Body of pancreas (tissue), 4 donors: ENCODE measurements around the gene SPATS2L. TPM values are rescaled to one million over a fixed set of nuclear protein-coding genes. Genes with fewer than 3 reads are reported as not detected.
A peak's percentile ranks its signal among the peaks of the same experiment; 100 is the strongest.

ENCODE experiments used
- ATAC-seq: fragments of 150-250 bp; one replicate; pipeline ENCODE4 v1.9.1; 2016
- DNase-seq, 4 donors: peaks; one replicate each; pipeline ENCODE4 v3.0.0-alpha.2; 2019
- H3K27ac ChIP-seq, 4 donors: fragments of 200-600 bp; sonication (generic); 1 replicate in 3 of 4; 2 replicates in 1 of 4; pipeline versions ENCODE4 v1.5.1 to v1.6.1; 2016 to 2019; ENCODE audit warnings: mild to moderate bottlenecking in 1 of 4, mixed read lengths in 1 of 4, moderate library complexity in 1 of 4
- H3K27me3 ChIP-seq, 2 donors: fragments of 200-600 bp; sonication (generic); one replicate each; pipeline ENCODE4 v1.6.0; 2016; ENCODE audit warnings: mild to moderate bottlenecking in 1 of 2
- H3K36me3 ChIP-seq, 2 donors: fragments of 200-600 bp; sonication (generic); replicated peaks in 1 of 2; 2 replicates each; pipeline ENCODE4 v1.5.1; 2016; ENCODE audit warnings: low read depth in 2 of 2; ENCODE audit not compliant: insufficient read depth in 1 of 2
- H3K4me1 ChIP-seq: fragments of 200-600 bp; sonication (generic); one replicate; pipeline ENCODE4 v1.6.0; 2016
- H3K4me3 ChIP-seq, 2 donors: fragments of 200-600 bp; sonication (generic); 1 replicate in 1 of 2; 2 replicates in 1 of 2; pipeline ENCODE4 v1.5.1; 2016 to 2019
- H3K9me3 ChIP-seq, 3 donors: fragments of 200-600 bp; sonication (generic); 1 replicate in 2 of 3; 2 replicates in 1 of 3; pipeline ENCODE4 v1.5.1; 2016
- POLR2A ChIP-seq, 3 donors: fragments of 450-650 bp; IDR thresholded peaks; one replicate each; pipeline ENCODE4 v1.6.1; 2016; ENCODE audit warnings: antibody characterized with exemption in 3 of 3, mild to moderate bottlenecking in 2 of 3
- WGBS, 2 donors: methylation state at CpG; one replicate each; pipeline ENCODE4 v1.1.5; 2017; 5-methylcytosine and 5-hydroxymethylcytosine counted together
- intact Hi-C: fragments of 100-400 bp; cut with DNase I; formaldehyde crosslinking; loops from one replicate; pipeline ENCODE4 v1.15.1; 2023
- total RNA-seq, 2 donors: library from RNA; depleted of rRNA; stranded (reverse); fragments of >200 nt; gene quantifications; one replicate each; pipeline ENCODE4 v1.1.0, GENCODE V29; 2016
- TF ChIP-seq, protein P1 (sequence below), 7 experiments: fragments of 450-650 bp in 4 of 7; fragments of 200-600 bp in 3 of 7; sonication (generic) in 3 of 7; IDR thresholded peaks; one replicate each; pipeline ENCODE4 v1.5.1; 2016 to 2019; ENCODE audit warnings: antibody characterized with exemption in 7 of 7

SPATS2L gene
- total RNA-seq, 2 donors from 2014 or later: 39.2 to 49.8 TPM

- intact Hi-C loops: no loop called here
These were observed 43.4 kb downstream of the SPATS2L start for GRCh38 chr2:200349868-200350267.

DNA sequence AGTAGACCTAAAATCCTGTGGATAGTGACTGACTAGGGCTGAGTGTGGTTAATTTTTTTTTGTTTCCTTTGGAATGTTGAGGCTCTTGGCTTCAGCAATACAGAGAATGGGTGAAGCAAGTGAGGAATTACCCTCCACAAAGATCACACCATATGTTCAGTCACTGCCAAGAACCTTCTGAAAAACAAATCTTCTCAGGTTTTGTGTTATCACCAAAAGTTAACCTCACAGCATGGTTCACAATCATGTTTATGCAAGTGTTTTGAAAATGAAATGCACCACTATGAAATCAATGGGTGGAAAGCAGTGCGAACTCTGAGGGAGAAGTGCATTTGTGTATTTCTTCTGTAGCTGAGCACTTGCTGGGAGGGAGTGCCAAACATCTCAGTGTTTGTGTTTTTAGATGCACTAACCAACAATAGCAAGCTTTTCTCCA lies 44.4 kb downstream of the SPATS2L start:
- no peak for DNase-seq
- 80 to 88% methylated on average over 1 of the region's 1 CpG for WGBS, 2 donors
- intact Hi-C loops: no loop called here
- H3K4me1 ChIP-seq: peaks cover 27% of the 10 kb centered on the region
- ATAC-seq: no peak
- no peak overlapping the region for H3K4me3 ChIP-seq
- no peak overlapping the region for H3K27ac ChIP-seq
- no peaks in the 10 kb centered on the region for H3K27me3 ChIP-seq
- no peaks in the 10 kb centered on the region for H3K9me3 ChIP-seq
- TF ChIP-seq, protein P1, sequence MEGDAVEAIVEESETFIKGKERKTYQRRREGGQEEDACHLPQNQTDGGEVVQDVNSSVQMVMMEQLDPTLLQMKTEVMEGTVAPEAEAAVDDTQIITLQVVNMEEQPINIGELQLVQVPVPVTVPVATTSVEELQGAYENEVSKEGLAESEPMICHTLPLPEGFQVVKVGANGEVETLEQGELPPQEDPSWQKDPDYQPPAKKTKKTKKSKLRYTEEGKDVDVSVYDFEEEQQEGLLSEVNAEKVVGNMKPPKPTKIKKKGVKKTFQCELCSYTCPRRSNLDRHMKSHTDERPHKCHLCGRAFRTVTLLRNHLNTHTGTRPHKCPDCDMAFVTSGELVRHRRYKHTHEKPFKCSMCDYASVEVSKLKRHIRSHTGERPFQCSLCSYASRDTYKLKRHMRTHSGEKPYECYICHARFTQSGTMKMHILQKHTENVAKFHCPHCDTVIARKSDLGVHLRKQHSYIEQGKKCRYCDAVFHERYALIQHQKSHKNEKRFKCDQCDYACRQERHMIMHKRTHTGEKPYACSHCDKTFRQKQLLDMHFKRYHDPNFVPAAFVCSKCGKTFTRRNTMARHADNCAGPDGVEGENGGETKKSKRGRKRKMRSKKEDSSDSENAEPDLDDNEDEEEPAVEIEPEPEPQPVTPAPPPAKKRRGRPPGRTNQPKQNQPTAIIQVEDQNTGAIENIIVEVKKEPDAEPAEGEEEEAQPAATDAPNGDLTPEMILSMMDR (IDR thresholded peaks at IDR 0.05): no peak
- TF ChIP-seq POLR2A (IDR thresholded peaks at IDR 0.05): no peak
- no peaks in the 10 kb centered on the region for H3K36me3 ChIP-seq

More at GRCh38 chr2:200349868-200350267, 43.4 kb downstream of the SPATS2L start:
- ATAC-seq (no peak), DNase-seq (no peak)
- H3K27ac ChIP-seq: no peak overlapping the region
- no peaks in the 10 kb centered on the region for H3K27me3 ChIP-seq
- H3K4me3 ChIP-seq: no peak overlapping the region
- no peak for TF ChIP-seq POLR2A (IDR thresholded peaks at IDR 0.05)
- TF ChIP-seq, protein P1 (IDR thresholded peaks at IDR 0.05): no peak
- 96 to 100% methylated on average over 3 of the region's 3 CpGs for WGBS, 2 donors
- H3K4me1 ChIP-seq: peaks cover 25% of the 10 kb centered on the region
- no peaks in the 10 kb centered on the region for H3K36me3 ChIP-seq
- no peaks in the 10 kb centered on the region for H3K9me3 ChIP-seq

DNA sequence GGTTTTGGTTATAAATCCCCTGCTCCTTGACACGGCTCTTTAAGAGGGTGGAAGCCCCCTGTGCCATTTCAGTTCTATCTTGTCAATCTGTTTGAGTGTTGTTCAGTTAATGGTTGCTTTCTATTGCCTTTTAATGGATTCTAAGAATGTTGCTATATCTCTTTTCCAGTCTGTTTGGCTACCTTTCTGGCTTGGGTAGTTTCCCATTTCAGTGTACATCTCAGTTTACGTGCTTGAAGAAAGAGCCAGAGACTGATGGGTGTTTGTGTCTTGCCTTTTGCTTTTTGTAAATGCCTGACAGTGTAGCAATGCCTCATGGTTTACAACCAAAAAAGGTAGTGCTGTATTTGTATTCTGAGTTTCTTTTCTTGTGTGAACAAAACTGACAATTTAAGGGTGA lies 45.3 kb downstream of the SPATS2L start:
- intact Hi-C loops: no loop called here
- no peak for ATAC-seq

GRCh38 chr2:200352636-200353035 lies 46.1 kb downstream of the SPATS2L start:
- Histone ChIP-seq H3K27me3 (no peaks in the 10 kb centered on the region), H3K9me3 (no peaks in the 10 kb centered on the region), H3K27ac (peak overlapping the region in 3 of 4 donors; percentile 39 to 70 (median 61)), H3K4me1 (peaks cover 27% of the 10 kb centered on the region), H3K36me3 (no peaks in the 10 kb centered on the region), H3K4me3 (no peak overlapping the region)
- no peak for TF ChIP-seq POLR2A (IDR thresholded peaks at IDR 0.05)
- WGBS, 2 donors: 45 to 65% methylated on average over 1 of the region's 1 CpG
- intact Hi-C loops: no loop called here
- DNase-seq (no peak), ATAC-seq (peak; percentile 78)

More for the DNA sequence above, 45.3 kb downstream of the SPATS2L start:
- WGBS, 2 donors: 69 to 70% methylated on average over 2 of the region's 2 CpGs
- Histone ChIP-seq H3K4me1 (peaks cover 27% of the 10 kb centered on the region), H3K4me3 (no peak overlapping the region), H3K9me3 (no peaks in the 10 kb centered on the region), H3K27ac (peak overlapping the region in 3 of 4 donors; percentile 39 to 70 (median 44)), H3K36me3 (no peaks in the 10 kb centered on the region), H3K27me3 (no peaks in the 10 kb centered on the region)
- no peak for DNase-seq
- TF ChIP-seq POLR2A (IDR thresholded peaks at IDR 0.05): no peak
- TF ChIP-seq, protein P1 (IDR thresholded peaks at IDR 0.05): no peak

GRCh38 chr2:200353120-200353519 lies 46.6 kb downstream of the SPATS2L start:
- WGBS, 2 donors: 72 to 80% methylated on average over 3 of the region's 3 CpGs
- H3K27me3 ChIP-seq: no peaks in the 10 kb centered on the region
- peak overlapping the region in 3 of 4 donors; percentile 39 to 70 (median 61) for H3K27ac ChIP-seq
- no peak for TF ChIP-seq POLR2A (IDR thresholded peaks at IDR 0.05)
- no peak for ATAC-seq
- H3K36me3 ChIP-seq: no peaks in the 10 kb centered on the region
- no peak overlapping the region for H3K4me3 ChIP-seq
- no peak for DNase-seq
- intact Hi-C loops: no loop called here
- H3K9me3 ChIP-seq: no peaks in the 10 kb centered on the region
- H3K4me1 ChIP-seq: peaks cover 27% of the 10 kb centered on the region

- Histone ChIP-seq H3K27ac (peak overlapping the region in 2 of 4 donors; percentile 61 to 70), H3K36me3 (no peaks in the 10 kb centered on the region), H3K27me3 (no peaks in the 10 kb centered on the region), H3K4me1 (peaks cover 27% of the 10 kb centered on the region), H3K9me3 (no peaks in the 10 kb centered on the region), H3K4me3 (no peak overlapping the region)
- DNase-seq (no peak), ATAC-seq (no peak)
- WGBS, 2 donors: 77 to 81% methylated on average over 2 of the region's 2 CpGs
- intact Hi-C loops: no loop called here
- TF ChIP-seq POLR2A (IDR thresholded peaks at IDR 0.05): no peak
- TF ChIP-seq, protein P1 (IDR thresholded peaks at IDR 0.05): no peak
These were observed 47.4 kb downstream of the SPATS2L start for GRCh38 chr2:200353874-200354273.
